Thymus (tissue), 11 donors: ENCODE measurements around the gene UPF1. TPM values are rescaled to one million over a fixed set of nuclear protein-coding genes. Genes with fewer than 3 reads are reported as not detected.
"Not testable (repeated sequence)": the region's sequence is repeated elsewhere in the genome, so short reads cannot be mapped to it uniquely, and the experiment has no call there.

Experiments used
- DNase-seq, 9 donors: peaks; one replicate each; pipeline ENCODE4 v3.0.0-alpha.2; 2013; ENCODE audit warnings: low spot score in 9 of 9, low read depth in 6 of 9, missing footprints in 1 of 9
- H3K27ac ChIP-seq, 2 donors: one replicate each; pipeline ENCODE4 v1.5.1; 2013; ENCODE audit warnings: control low read depth in 1 of 2, low read depth in 1 of 2, low read length in 1 of 2, mild to moderate bottlenecking in 1 of 2, moderate library complexity in 1 of 2
- H3K27me3 ChIP-seq, 2 donors: one replicate each; pipeline ENCODE4 v1.5.1; 2013; ENCODE audit warnings: low read length in 1 of 2; ENCODE audit not compliant: control insufficient read depth in 2 of 2, insufficient read depth in 1 of 2
- H3K36me3 ChIP-seq, 2 donors: one replicate each; pipeline ENCODE4 v1.5.1; 2013; ENCODE audit warnings: low read length in 1 of 2, mild to moderate bottlenecking in 1 of 2, moderate library complexity in 1 of 2; ENCODE audit not compliant: control insufficient read depth in 2 of 2, insufficient read depth in 2 of 2
- H3K4me1 ChIP-seq, 2 donors: one replicate each; pipeline ENCODE4 v1.5.1; 2013; ENCODE audit warnings: low read length in 2 of 2; ENCODE audit not compliant: control insufficient read depth in 2 of 2, insufficient read depth in 2 of 2
- H3K4me3 ChIP-seq, 2 donors: one replicate each; pipeline ENCODE4 v1.5.1; 2013; ENCODE audit warnings: low read length in 2 of 2, control low read depth in 1 of 2, mild to moderate bottlenecking in 1 of 2
- H3K9me3 ChIP-seq, 2 donors: one replicate each; pipeline ENCODE4 v1.5.1; 2013; ENCODE audit warnings: low read length in 1 of 2, mild to moderate bottlenecking in 1 of 2; ENCODE audit not compliant: control insufficient read depth in 2 of 2, insufficient read depth in 1 of 2
- WGBS: extraction: QIAGEN DNeasy Blood & Tissue Kit; methylation state at CpG from one replicate; pipeline ENCODE4 v1.1.7; 2013; 5-methylcytosine and 5-hydroxymethylcytosine counted together
- polyA plus RNA-seq: library from polyadenylated mRNA; stranded (reverse); fragments of 200-250 nt; gene quantifications from one replicate; pipeline ENCODE4 v1.2.3, GENCODE V29; 2013
- total RNA-seq: library from RNA; stranded (reverse); fragments of 120-200 nt; gene quantifications from one replicate; pipeline ENCODE4 v1.2.4, GENCODE V29; 2013
- donor health status: healthy.

The UPF1 gene
- total and polyA plus RNA-seq, 2 donors: 25.4 to 61.0 TPM

DNA sequence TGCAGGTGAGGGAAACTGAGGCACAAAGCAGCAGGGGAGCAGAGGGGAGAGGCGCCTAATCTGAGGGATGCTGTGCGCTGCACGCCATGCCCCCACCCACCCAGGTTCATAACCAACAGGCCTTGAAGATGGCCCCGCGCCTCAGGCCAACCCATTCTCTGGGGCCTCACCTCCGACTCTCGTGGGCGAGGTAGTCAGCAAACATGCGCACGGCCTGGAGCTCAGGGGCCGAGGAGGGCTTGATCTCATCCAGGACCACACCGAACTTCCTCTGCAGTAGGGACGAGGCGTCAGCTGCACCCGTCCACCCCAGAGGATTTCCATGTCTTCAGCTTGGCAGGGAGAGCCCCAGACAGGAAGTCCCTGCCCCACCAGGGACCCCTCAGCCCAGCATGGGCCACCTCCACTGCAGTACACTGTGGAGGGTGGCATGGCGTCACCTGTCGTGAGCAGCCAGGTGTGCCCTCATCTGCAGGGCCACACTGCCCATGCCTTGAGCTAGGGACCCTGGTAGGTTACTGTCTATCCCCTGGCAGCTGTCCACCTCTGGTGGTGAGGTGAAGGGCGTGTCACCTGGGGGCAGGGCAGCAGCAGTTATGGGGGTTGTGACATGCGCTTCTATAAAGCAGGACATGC is 79.2 kb downstream of the UPF1 start:
- H3K4me3 ChIP-seq: no peak overlapping the region
- WGBS: 98% methylated on average over 19 of the region's 19 CpGs
- H3K9me3 ChIP-seq: no peaks in the 10 kb centered on the region
- H3K27ac ChIP-seq: no peak overlapping the region
- no peaks in the 10 kb centered on the region for H3K27me3 ChIP-seq
- peaks cover 72 to 84% of the 10 kb centered on the region in 2 donors for H3K36me3 ChIP-seq
- peaks cover 0 to 7% of the 10 kb centered on the region in 2 donors for H3K4me1 ChIP-seq
- no peak for DNase-seq

DNA sequence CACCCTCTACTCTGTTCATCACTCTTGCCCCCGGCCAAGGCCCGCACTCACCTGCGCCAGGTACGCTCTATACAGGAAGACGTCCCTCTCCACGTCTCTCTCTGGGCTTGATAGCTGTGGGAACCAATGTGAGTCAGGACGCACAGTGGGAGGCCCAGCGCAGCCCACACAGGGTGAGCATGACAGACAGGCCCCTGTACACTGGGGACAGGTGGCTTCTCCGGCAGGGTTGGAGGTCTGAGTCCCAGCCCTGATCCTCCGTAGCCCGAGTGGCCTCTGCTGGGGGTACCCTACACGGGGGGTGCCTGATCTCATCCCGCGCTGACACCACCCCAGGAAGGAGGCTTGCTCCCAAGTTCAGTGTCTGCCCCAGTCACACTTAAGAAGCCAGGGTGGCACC is 81.2 kb downstream of the UPF1 start:
- H3K9me3 ChIP-seq: no peaks in the 10 kb centered on the region
- H3K27me3 ChIP-seq: no peaks in the 10 kb centered on the region
- H3K4me3 ChIP-seq: no peak overlapping the region
- peaks cover 52 to 64% of the 10 kb centered on the region in 2 donors for H3K36me3 ChIP-seq
- H3K4me1 ChIP-seq: peaks cover 2 to 8% of the 10 kb centered on the region in 2 donors
- no peak for DNase-seq
- WGBS: 97% methylated on average over 14 of the region's 14 CpGs
- no peak overlapping the region for H3K27ac ChIP-seq

DNA sequence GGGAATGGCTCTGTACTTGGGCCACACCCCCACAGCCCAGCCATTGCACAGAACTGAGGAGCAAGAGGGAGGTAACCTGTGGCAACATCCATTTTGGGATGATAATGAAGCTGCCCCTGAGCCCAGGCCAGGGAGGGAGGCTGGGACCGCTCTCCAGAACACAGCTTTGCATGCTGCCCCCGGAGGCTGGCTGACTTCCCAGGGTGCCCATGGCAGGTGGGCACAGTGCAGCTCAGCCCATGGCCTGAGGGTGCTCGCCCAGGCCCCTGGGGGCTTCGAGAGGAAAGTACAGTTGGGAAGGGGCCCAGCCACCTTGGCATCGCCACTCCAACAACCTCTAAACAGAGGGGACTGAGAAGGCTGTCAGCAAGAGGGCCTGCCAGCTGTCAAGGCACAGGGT is 81.7 kb downstream of the UPF1 start:
- peaks cover 7 to 13% of the 10 kb centered on the region in 2 donors for H3K4me1 ChIP-seq
- no peaks in the 10 kb centered on the region for H3K27me3 ChIP-seq
- no peaks in the 10 kb centered on the region for H3K9me3 ChIP-seq
- H3K36me3 ChIP-seq: peaks cover 49 to 63% of the 10 kb centered on the region in 2 donors
- H3K27ac ChIP-seq: no peak overlapping the region
- no peak overlapping the region for H3K4me3 ChIP-seq
- no peak for DNase-seq
- WGBS: 97% methylated on average over 5 of the region's 5 CpGs

DNA sequence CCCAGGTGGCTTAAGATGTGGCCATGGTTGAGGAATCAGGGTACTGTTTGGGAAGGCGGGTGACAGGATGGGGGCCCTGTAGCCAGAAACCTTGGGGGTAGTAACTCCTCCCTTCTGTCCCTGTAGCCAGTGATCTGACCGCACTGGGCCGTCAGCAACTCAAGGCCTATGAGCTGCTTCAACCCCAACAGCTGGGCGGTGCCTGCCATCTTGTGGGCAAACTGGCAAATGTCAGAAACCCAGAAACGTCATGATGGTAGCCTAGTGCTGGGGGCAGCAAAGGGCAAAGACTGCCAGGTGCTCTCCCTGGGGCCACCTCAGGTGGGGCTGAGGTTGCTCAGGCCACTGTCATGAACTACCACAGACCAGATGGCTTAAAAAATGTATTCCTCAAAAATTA is 83.9 kb downstream of the UPF1 start:
- H3K36me3 ChIP-seq: peaks cover 35 to 46% of the 10 kb centered on the region in 2 donors
- DNase-seq: peak in 4 of 9 donors; percentile 8 to 48 (median 26)
- no peaks in the 10 kb centered on the region for H3K9me3 ChIP-seq
- H3K4me3 ChIP-seq: no peak overlapping the region
- no peaks in the 10 kb centered on the region for H3K27me3 ChIP-seq
- 77% methylated on average over 5 of the region's 5 CpGs for WGBS
- H3K27ac ChIP-seq: no peak overlapping the region
- H3K4me1 ChIP-seq: peaks cover 15 to 25% of the 10 kb centered on the region in 2 donors

DNA sequence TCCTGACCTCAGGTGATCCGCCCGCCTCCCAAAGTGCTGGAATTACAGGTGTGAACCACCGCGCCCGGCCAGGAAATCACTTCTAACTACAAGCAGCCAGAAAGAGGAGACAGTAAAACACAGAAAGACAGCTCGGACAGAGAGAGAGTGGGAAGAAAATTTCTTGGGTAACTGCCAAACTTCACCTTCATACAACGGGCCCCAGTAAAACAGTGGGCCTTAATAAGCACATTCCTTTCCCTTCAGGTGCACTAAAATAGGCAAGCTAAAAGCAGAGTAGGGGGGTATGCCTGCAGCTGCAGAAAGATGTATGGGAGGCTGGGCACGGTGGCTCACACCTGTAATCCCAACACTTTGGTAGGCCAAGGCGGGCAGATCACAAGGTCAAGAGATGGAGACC is 85.8 kb downstream of the UPF1 start:
- WGBS: 96% methylated on average over 9 of the region's 9 CpGs
- Histone ChIP-seq H3K36me3 (peaks cover 36 to 46% of the 10 kb centered on the region in 2 donors), H3K4me1 (peaks cover 15 to 26% of the 10 kb centered on the region in 2 donors)
- H3K27ac ChIP-seq, H3K4me3 ChIP-seq, DNase-seq, H3K9me3 ChIP-seq, H3K27me3 ChIP-seq: not testable (repeated sequence)

Other genes with a start within 250 kb of the UPF1 start
- 72.2 TPM for gene REX1BD, start 243.2 kb upstream of the UPF1 start, total RNA-seq
- 104 TPM for gene REX1BD, start 243.2 kb upstream of the UPF1 start, polyA plus RNA-seq
- 0.33 TPM for gene CRLF1, start 225.2 kb upstream of the UPF1 start, total RNA-seq
- 17.9 TPM for gene CRLF1, start 225.2 kb upstream of the UPF1 start, polyA plus RNA-seq
- not detected for gene TMEM59L, start 219.1 kb upstream of the UPF1 start, total RNA-seq
- gene TMEM59L, start 219.1 kb upstream of the UPF1 start, polyA plus RNA-seq: 0.96 TPM
- 0.99 TPM for gene KLHL26, start 194.9 kb upstream of the UPF1 start, total RNA-seq
- gene KLHL26, start 194.9 kb upstream of the UPF1 start, polyA plus RNA-seq: 4.0 TPM
- 1.2 TPM for gene CRTC1, start 148.3 kb upstream of the UPF1 start, total RNA-seq
- gene CRTC1, start 148.3 kb upstream of the UPF1 start, polyA plus RNA-seq: 9.7 TPM
- gene COMP, start 40.7 kb upstream of the UPF1 start, total RNA-seq: 0.09 TPM
- gene COMP, start 40.7 kb upstream of the UPF1 start, polyA plus RNA-seq: 1.5 TPM
- 0.28 TPM for gene CERS1, start 64.2 kb downstream of the UPF1 start, total RNA-seq
- 0.41 TPM for gene CERS1, start 64.2 kb downstream of the UPF1 start, polyA plus RNA-seq
- 197 TPM for gene COPE, start 87.4 kb downstream of the UPF1 start, total RNA-seq
- 180 TPM for gene COPE, start 87.4 kb downstream of the UPF1 start, polyA plus RNA-seq
- 54.9 TPM for gene DDX49, start 87.8 kb downstream of the UPF1 start, total RNA-seq
- 42.8 TPM for gene DDX49, start 87.8 kb downstream of the UPF1 start, polyA plus RNA-seq
- gene HOMER3, start 109.3 kb downstream of the UPF1 start, total RNA-seq: 10.1 TPM
- 34.0 TPM for gene HOMER3, start 109.3 kb downstream of the UPF1 start, polyA plus RNA-seq
- 45.3 TPM for gene SUGP2, start 201.6 kb downstream of the UPF1 start, total RNA-seq
- 129 TPM for gene SUGP2, start 201.6 kb downstream of the UPF1 start, polyA plus RNA-seq
- gene ARMC6, start 201.6 kb downstream of the UPF1 start, total RNA-seq: 36.6 TPM
- gene ARMC6, start 201.6 kb downstream of the UPF1 start, polyA plus RNA-seq: 32.6 TPM
- 5.8 TPM for gene SLC25A42, start 232.0 kb downstream of the UPF1 start, total RNA-seq
- 10.9 TPM for gene SLC25A42, start 232.0 kb downstream of the UPF1 start, polyA plus RNA-seq